Smooth muscle cell (in vitro differentiated cells): ENCODE data around the gene MISP3. TPM values are rescaled to one million over a fixed set of nuclear protein-coding genes. Genes with fewer than 3 reads are reported as not detected.
"Not testable (repeated sequence)": the region's sequence is repeated elsewhere in the genome, so short reads cannot be mapped to it uniquely, and the experiment has no call there.

Experiments
- DNase-seq: peaks from one replicate; lab custom pipeline; 2025; ENCODE audit not compliant: unreplicated experiment; lab: John Stamatoyannopoulos, UW
- H2AFZ ChIP-seq: fragments of 200-600 bp; sonication (generic); 2 replicates; pipeline ENCODE4 v1.6.0; 2016; ENCODE audit warnings: antibody characterized with exemption, low read depth, mild to moderate bottlenecking
- H3F3A ChIP-seq: fragments of 200-600 bp; sonication (generic); 2 replicates; pipeline ENCODE4 v1.6.0; 2017; ENCODE audit warnings: antibody characterized with exemption, low read depth
- H3K27ac ChIP-seq: fragments of 200-600 bp; sonication (generic); 2 replicates; pipeline ENCODE4 v1.5.1; 2016; ENCODE audit warnings: low read depth, mild to moderate bottlenecking
- H3K27me3 ChIP-seq: fragments of 200-600 bp; sonication (generic); 2 replicates; pipeline ENCODE4 v1.6.1; 2016; ENCODE audit warnings: low read depth, mild to moderate bottlenecking
- H3K36me3 ChIP-seq: fragments of 200-600 bp; sonication (generic); 2 replicates; pipeline ENCODE4 v1.5.1; 2016; ENCODE audit warnings: low read depth
- H3K4me1 ChIP-seq: fragments of 200-600 bp; sonication (generic); 2 replicates; pipeline ENCODE4 v1.5.1; 2016; ENCODE audit warnings: low read depth
- H3K4me2 ChIP-seq: fragments of 200-600 bp; sonication (generic); 2 replicates; pipeline ENCODE4 v1.6.0; 2016; ENCODE audit warnings: mild to moderate bottlenecking
- H3K4me3 ChIP-seq: fragments of 200-600 bp; sonication (generic); 2 replicates; pipeline ENCODE4 v1.5.1; 2016; ENCODE audit warnings: mild to moderate bottlenecking
- H3K79me2 ChIP-seq: fragments of 200-600 bp; sonication (generic); 2 replicates; pipeline ENCODE4 v1.6.0; 2016; ENCODE audit warnings: low read depth, mild to moderate bottlenecking
- H3K9ac ChIP-seq: fragments of 200-600 bp; sonication (generic); 2 replicates; pipeline ENCODE4 v1.6.0; 2016; ENCODE audit warnings: low read depth
- H3K9me3 ChIP-seq: fragments of 200-600 bp; sonication (generic); replicated peaks from 2 replicates; pipeline ENCODE4 v1.5.1; 2016; ENCODE audit warnings: low read depth
- H4K20me1 ChIP-seq: fragments of 200-600 bp; sonication (generic); 2 replicates; pipeline ENCODE4 v1.6.0; 2016; ENCODE audit warnings: low read depth
- WGBS: methylation state at CpG from one replicate; pipeline ENCODE4 v1.1.7; 2016; ENCODE audit warnings: low lambda C conversion rate; 5-methylcytosine and 5-hydroxymethylcytosine counted together
- polyA plus RNA-seq: library from polyadenylated mRNA; unstranded; fragments of >200 nt; fragmentation: Nextera tagmentation; extraction: Ambion mirVana; gene quantifications from 2 replicates; pipeline ENCODE4 v1.2.1, GENCODE V29; 2016
- total RNA-seq: library from RNA; depleted of rRNA; stranded (reverse); fragments of >200 nt; gene quantifications from 2 replicates; pipeline ENCODE4 v1.2.3, GENCODE V29; 2014
- TF ChIP-seq, protein P1 (sequence below): fragments of 200-600 bp; sonication (generic); IDR thresholded peaks from 2 replicates; pipeline ENCODE4 v1.5.1; 2017; ENCODE audit warnings: borderline replicate concordance, mild to moderate bottlenecking, antibody characterized with exemption; ENCODE audit not compliant: insufficient read depth, poor library complexity, severe bottlenecking

MISP3 gene
- total and polyA plus RNA-seq, 2 experiments from 2014 or later, result 0.61 to 2.4 TPM

DNA sequence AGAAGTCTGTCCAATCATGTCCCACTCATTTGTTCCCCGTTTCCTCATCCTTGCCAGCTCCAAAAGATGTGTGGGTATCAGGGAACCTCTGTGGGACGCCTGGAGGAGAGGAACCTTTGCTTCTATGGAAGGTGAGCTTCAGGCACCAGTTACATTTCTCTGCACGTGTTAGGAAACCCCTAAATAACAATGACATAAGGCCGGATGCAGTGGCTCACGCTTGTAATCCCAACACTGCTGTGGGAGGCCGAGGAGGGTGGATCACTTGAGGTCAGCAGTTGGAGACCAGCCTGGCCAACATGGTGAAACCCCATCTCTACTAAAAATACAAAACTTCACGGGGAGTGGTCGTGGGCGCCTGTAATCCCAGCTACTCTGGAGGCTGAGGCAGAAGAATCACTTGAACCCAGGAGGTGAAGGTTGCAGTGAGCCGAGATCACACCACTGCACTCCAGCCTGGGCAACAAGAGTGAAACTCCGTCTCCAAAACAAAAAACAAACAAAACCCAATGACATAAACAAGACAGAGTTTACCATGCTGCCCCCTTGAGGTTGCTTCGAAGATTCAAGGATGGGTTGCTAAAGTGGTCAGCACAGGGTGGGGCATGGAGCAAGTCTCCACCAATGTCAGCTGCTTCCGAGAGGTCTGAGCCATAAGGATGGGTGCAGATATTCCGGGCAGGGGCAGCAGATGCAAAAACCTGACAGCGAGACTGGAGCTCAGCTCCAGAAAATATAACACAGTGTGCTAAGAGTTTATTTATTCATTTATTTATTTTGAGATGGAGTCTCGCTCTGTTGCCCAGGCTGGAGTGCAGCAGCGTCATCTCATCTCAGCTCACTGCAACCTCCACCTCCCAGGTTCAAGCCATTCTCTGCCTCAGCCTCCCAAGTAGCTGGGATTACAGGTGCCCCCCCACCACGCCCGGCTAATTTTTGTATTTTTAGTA lies 29.7 kb upstream of the MISP3 start:
- H3K9ac ChIP-seq, result peak overlapping the region; percentile 62
- peak; percentile 4 for DNase-seq
- TF ChIP-seq, protein P1, sequence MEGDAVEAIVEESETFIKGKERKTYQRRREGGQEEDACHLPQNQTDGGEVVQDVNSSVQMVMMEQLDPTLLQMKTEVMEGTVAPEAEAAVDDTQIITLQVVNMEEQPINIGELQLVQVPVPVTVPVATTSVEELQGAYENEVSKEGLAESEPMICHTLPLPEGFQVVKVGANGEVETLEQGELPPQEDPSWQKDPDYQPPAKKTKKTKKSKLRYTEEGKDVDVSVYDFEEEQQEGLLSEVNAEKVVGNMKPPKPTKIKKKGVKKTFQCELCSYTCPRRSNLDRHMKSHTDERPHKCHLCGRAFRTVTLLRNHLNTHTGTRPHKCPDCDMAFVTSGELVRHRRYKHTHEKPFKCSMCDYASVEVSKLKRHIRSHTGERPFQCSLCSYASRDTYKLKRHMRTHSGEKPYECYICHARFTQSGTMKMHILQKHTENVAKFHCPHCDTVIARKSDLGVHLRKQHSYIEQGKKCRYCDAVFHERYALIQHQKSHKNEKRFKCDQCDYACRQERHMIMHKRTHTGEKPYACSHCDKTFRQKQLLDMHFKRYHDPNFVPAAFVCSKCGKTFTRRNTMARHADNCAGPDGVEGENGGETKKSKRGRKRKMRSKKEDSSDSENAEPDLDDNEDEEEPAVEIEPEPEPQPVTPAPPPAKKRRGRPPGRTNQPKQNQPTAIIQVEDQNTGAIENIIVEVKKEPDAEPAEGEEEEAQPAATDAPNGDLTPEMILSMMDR, result peak; percentile 50
- H3K27ac ChIP-seq, H3K27me3 ChIP-seq, H3K4me2 ChIP-seq, H3K9me3 ChIP-seq, H2AFZ ChIP-seq, H4K20me1 ChIP-seq, H3K4me1 ChIP-seq, H3K36me3 ChIP-seq, H3F3A ChIP-seq, H3K79me2 ChIP-seq, H3K4me3 ChIP-seq: not testable (repeated sequence)
- 68% methylated on average over 19 of the region's 19 CpGs for WGBS

DNA sequence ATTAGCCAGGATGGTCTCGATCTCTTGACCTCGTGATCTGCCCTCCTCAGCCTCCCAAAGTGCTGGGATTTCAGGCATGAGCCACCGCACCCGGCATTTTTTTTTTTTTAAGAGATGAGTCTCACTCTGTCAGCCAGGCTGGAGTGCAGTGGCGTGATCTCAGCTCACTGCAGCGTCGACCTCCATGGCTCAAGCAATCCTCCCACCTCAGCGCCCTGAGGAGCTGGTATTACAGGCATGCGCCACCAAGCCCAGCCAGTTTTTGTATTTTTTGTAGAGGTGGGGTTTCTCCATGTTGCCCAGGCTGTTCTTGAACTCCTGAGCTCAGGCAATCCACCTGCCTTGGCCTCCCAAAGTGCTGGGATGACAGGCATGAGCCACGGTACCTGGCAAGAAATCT lies 24.7 kb upstream of the MISP3 start:
- not testable (repeated sequence) for H3K27ac ChIP-seq, DNase-seq, H3K9ac ChIP-seq, H3K4me3 ChIP-seq, H3F3A ChIP-seq, H3K9me3 ChIP-seq, H3K36me3 ChIP-seq, H3K27me3 ChIP-seq, H2AFZ ChIP-seq, H3K79me2 ChIP-seq, H4K20me1 ChIP-seq, H3K4me2 ChIP-seq, H3K4me1 ChIP-seq
- 97% methylated on average over 10 of the region's 10 CpGs for WGBS

DNA sequence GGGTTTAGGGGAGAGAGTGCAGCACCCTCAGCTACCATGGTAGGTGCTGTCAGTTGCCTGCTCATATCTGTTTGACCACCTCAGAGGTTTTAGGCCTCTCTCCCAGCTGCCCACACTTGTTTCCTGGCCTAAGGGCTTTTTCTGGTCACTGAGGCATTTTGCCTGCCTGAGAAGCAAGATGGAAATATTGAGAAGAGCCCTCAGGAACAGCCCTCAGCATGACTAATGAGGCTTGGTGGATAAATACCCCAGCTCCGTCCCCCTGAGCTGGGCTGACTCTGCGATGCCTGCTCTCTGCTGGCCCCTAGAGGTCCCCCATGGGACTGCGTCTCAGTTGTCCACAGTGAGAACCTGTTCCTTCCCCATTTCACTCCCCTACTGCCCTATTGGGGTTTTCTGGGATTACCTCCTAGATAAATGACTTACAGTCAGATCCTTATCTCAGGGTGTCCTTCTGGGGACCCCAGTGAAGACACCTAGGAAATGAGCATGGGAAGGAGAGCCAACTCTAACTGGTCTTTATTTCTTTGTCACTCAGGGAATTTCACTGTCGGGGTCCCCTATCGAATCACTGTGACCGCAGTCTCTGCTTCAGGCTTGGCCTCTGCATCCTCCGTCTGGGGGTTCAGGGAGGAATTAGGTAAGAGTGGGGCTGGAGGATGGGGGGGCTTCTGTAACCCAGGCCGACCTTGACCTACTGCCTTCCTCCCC lies 24.0 kb upstream of the MISP3 start:
- 73% methylated on average over 8 of the region's 8 CpGs for WGBS
- Histone ChIP-seq H2AFZ (no peak overlapping the region), H3K27ac (no peak overlapping the region), H3K36me3 (no peaks in the 10 kb centered on the region), H3K9ac (no peak overlapping the region), H3K4me3 (no peak overlapping the region), H3K27me3 (no peaks in the 10 kb centered on the region), H3F3A (no peaks in the 10 kb centered on the region), H3K4me1 (no peaks in the 10 kb centered on the region), H4K20me1 (no peaks in the 10 kb centered on the region), H3K79me2 (no peaks in the 10 kb centered on the region), H3K4me2 (no peak overlapping the region), H3K9me3 (no peaks in the 10 kb centered on the region)
- TF ChIP-seq, protein P1, result peak; percentile 87
- peak; percentile 8 for DNase-seq

DNA sequence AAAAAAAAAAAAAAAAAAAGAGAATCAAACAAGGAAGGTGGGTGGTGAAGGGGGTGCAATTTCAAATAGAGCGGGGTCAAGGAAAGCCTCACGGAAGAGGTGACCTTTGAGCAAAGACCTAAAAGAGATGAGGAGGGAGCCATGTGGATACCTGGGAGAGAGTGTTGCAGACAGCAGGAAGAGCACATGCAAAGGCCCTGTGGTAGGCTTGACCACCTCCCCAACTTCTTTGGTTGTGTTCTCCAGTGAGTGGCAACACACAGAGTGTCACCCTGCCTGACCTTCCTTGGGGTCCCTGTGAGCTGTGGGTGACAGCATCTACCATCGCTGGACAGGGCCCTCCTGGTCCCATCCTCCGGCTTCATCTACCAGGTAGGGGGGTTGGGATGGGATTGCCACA lies 22.1 kb upstream of the MISP3 start:
- Histone ChIP-seq H3K79me2 (no peaks in the 10 kb centered on the region), H4K20me1 (no peaks in the 10 kb centered on the region), H3K9ac (no peak overlapping the region), H3K4me3 (no peak overlapping the region), H3K9me3 (no peaks in the 10 kb centered on the region), H3K4me1 (no peaks in the 10 kb centered on the region), H3K27me3 (no peaks in the 10 kb centered on the region), H3F3A (no peaks in the 10 kb centered on the region), H2AFZ (no peak overlapping the region), H3K27ac (no peak overlapping the region), H3K4me2 (no peak overlapping the region), H3K36me3 (no peaks in the 10 kb centered on the region)
- WGBS, result 99% methylated on average over 4 of the region's 4 CpGs
- TF ChIP-seq, protein P1, result no peak
- DNase-seq, result no peak

DNA sequence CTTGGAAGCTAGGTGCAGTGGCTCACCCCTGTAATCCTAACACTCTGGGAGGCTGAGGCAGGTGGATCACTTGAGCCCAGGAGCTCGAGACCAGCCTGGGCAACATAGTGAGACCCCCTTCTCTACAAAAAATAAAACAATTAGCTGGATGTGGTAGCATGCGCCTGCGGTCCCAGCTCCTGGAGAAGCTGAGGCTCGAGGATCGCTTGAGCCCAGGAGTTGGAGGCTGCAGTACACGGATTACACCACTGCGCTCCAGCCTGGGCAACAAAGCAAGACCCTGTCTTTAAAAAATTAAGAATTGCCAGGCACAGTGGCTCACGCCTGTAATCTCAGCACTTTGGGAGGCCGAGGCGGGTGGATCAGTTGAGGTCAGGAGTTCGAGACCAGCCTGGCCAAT lies 21.6 kb upstream of the MISP3 start:
- not testable (repeated sequence) for H3K79me2 ChIP-seq, H3K9me3 ChIP-seq, H3K4me3 ChIP-seq, H3K27ac ChIP-seq, DNase-seq, H2AFZ ChIP-seq, H3K4me2 ChIP-seq, H3K9ac ChIP-seq, H3K27me3 ChIP-seq, H3K36me3 ChIP-seq, H3F3A ChIP-seq, H3K4me1 ChIP-seq, H4K20me1 ChIP-seq
- 96% methylated on average over 11 of the region's 11 CpGs for WGBS
